Measurements from ENCODE around the gene DDX47.

DNA sequence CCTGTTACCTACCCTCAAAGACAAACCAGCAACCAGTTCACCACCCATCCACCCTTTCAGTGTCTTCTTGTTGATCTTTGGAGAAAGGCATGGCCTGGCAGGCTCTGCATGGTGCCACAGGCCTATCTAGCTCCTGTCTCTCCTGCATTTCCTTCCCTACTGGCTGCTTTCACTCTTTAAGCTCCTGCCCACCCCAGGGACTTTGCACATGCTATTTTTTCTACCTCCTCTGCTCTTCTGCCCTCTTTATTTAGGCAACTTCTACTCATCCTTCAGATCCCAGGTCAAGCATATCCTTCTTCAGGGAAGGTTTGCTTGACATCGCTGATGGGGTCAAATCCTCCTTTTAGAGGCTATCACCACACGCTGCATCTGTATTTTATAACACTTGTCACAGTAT, 51.1 kb downstream of the DDX47 start:
- no peak for TF ChIP-seq POLR2A (IDR thresholded peaks at IDR 0.05)
- TF ChIP-seq EP300 (IDR thresholded peaks at IDR 0.05): no peak
- TF ChIP-seq, protein P1, sequence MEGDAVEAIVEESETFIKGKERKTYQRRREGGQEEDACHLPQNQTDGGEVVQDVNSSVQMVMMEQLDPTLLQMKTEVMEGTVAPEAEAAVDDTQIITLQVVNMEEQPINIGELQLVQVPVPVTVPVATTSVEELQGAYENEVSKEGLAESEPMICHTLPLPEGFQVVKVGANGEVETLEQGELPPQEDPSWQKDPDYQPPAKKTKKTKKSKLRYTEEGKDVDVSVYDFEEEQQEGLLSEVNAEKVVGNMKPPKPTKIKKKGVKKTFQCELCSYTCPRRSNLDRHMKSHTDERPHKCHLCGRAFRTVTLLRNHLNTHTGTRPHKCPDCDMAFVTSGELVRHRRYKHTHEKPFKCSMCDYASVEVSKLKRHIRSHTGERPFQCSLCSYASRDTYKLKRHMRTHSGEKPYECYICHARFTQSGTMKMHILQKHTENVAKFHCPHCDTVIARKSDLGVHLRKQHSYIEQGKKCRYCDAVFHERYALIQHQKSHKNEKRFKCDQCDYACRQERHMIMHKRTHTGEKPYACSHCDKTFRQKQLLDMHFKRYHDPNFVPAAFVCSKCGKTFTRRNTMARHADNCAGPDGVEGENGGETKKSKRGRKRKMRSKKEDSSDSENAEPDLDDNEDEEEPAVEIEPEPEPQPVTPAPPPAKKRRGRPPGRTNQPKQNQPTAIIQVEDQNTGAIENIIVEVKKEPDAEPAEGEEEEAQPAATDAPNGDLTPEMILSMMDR (IDR thresholded peaks at IDR 0.05): no peak
